Kidney capillary endothelial cell (primary cell): Measurements from ENCODE around the gene VAPA.
A peak's percentile ranks its signal among the peaks of the same experiment; 100 is the strongest.

Experiments
- DNase-seq: peaks from one replicate; pipeline ENCODE4 v3.0.0-alpha.2; 2018; ENCODE audit warnings: low spot score

The VAPA gene

GRCh38 chr18:9941103-9941502 is 27.3 kb downstream of the VAPA start:
- DNase-seq, result no peak

GRCh38 chr18:9941660-9942059 is 27.8 kb downstream of the VAPA start:
- no peak for DNase-seq

GRCh38 chr18:9943311-9943710 is 29.5 kb downstream of the VAPA start:
- DNase-seq, result no peak

DNA sequence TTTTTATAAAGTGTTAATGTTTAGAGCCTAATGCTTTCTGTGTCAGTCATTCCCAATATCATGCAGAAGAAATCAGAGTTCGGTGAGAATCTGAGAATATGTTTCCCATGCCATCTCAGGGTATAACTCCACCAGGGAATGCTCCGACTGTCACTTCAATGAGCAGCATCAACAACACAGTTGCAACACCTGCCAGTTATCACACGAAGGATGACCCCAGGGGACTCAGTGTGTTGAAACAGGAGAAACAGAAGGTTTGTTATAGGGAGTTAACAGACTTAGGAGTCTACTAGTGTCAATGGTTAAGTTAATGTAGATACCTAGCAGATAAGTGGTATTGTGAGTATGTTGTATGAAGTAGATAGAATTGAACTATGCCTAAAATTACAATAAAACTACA is 31.0 kb downstream of the VAPA start:
- DNase-seq, result no peak

DNA sequence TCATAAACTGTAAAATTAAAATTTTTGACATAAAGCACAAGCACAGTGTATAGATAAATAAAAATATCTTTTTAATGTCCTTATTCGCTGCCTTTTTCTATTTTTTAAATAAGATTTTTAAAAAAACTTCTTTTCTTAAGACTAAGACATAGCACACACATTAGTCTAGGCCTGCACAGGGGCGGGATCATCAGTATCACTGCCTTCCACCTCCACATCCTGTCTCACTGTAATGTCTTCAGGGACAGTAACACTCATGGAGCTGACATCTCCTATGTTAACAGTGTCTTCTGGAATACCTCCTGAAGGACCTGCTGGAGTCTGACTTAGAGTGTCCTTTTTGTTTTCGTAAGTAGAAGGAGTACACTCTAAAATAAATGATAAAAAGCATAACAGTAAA is 33.0 kb downstream of the VAPA start:
- DNase-seq, result no peak

- DNase-seq, result no peak
These were observed 33.4 kb downstream of the VAPA start for GRCh38 chr18:9947248-9947647.

DNA sequence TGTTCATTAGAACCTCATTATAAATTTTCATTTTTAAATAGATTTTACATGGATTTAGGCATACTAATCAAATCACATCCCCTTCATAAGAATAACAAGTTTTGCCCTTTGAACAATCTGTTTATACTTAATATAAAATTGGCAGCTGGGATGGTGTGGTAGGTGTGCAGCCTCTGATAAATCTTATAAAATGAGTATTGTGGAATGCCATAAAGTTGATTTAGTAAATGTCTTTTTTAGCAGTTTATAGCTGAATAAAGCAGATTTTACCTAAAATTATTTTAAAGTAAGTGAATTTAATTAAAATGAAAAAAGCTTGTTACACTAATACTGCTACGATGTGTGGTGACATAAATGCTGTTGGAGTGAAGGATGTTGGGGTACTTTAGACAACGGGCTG is 35.5 kb downstream of the VAPA start:
- DNase-seq, result no peak

- DNase-seq, result no peak
These were observed 36.0 kb downstream of the VAPA start for GRCh38 chr18:9949861-9950260.

DNA sequence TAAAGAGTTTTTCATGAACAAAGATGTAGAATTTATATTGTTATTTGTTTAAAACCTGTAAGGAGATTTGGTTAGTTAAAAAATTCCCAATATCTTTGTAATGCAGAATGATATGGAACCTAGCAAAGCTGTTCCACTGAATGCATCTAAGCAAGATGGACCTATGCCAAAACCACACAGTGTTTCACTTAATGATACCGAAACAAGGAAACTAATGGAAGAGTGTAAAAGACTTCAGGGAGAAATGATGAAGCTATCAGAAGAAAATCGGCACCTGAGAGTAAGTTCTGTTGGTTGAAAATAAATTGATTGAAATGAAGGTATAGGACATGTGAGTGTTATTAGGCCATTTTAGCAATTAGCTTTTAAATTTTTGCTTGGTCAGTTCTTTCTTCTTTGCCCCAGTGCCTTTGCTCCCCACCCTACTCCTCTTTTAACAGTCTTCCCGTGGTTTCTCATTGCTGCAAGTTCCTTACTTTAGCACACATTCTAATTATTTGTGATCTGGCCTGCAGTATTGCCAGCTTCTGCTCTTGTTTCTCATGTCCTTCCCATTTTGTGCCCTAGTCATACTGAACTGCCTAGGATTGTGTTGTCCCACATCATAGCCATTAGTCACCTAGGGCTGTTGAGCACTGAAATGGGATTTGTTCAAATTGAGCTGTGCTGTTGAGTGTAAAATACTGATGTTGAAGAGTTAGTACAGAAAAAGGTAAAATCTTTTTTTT is 36.6 kb downstream of the VAPA start:
- DNase-seq, result no peak

GRCh38 chr18:9951022-9951859 is 37.4 kb downstream of the VAPA start:
- DNase-seq, result peak; percentile 28

DNA sequence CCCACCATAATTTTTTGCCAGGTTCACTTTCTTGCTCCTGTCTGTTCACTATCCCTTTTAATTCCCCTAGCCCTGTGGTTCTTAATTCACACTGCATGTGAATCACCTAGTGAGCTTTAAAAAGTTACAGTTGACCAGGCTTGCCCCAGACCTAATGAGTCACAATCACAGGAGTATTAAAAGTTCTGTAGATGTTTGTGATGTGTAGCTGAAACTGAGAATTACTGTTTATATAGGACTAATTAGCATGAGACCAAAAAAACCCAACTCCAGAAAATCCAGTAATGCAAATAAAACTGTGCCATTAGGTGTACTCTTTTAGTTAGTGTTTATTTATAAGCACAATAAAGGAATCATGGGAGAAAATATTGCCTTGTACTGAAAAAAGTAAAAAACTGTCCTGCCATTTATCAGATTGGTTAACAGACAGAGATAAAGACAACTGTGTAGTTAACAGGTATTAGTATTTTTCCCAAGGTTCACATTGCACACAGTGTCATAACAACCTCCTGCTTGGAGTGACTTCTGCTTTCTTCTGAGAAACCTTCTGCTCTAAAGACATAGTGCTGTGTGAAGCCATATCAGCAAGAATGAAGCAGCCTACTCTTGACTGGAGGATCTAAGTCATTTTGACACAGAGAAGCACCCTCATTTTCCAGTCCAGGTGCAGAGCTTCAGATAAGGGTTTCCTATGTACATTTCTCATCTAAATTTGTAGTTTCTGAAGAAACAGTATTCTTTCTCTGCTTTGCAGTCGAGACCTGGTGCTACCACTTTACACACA is 39.0 kb downstream of the VAPA start:
- no peak for DNase-seq

- DNase-seq, result no peak
These were observed 45.1 kb downstream of the VAPA start for GRCh38 chr18:9958861-9959399.

DNA sequence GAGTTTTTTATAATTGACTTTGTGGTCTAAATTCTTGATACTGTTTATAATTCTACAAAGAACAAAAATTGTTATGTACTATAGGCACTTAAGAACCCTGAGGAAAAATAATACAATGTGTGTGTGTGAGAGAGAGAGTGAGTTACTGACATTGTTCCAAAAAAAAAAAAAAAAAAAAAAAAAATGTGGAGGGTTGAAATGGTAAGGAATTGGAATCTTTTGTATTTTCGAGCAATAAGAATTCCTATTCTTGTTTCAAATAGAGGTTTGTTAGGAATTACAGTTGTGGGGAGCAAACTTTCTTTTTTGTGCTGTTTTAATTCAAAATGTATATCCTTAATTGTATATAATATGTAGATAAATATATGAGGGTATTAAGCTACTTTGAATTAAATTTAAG is 45.7 kb downstream of the VAPA start:
- no peak for DNase-seq

- no peak for DNase-seq
These were observed 46.6 kb downstream of the VAPA start for GRCh38 chr18:9960258-9960904.

GRCh38 chr18:9961041-9961440 is 47.2 kb downstream of the VAPA start:
- DNase-seq, result no peak

GRCh38 chr18:9965711-9966624 is 52.2 kb downstream of the VAPA start:
- no peak for DNase-seq

- peak; percentile 38 for DNase-seq
These were observed 54.4 kb downstream of the VAPA start for GRCh38 chr18:9968081-9968848.

DNA sequence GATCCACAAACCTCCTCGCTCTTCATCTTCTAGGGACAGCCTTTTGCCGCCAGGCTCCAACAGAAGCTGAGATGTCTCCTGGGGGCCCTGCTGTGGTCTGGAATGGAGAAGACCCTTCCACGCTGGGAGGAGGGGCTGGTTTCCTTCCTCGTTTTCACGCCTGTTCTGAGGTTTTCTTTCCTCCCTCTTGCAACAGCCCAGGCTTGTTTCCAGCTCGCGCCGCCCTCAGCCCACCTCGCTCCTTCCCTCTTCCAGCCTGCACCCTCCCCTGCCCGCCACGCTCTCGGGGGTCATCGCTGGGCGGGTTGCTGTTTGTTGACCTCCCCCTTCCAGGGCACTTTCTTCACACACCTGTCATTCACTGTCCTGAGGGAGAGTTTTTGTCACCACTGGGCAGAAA is 55.4 kb downstream of the VAPA start:
- DNase-seq, result no peak

- peak; percentile 73 for DNase-seq
These were observed 57.6 kb downstream of the VAPA start for GRCh38 chr18:9971313-9971920.

- DNase-seq, result no peak
These were observed 59.7 kb downstream of the VAPA start for GRCh38 chr18:9973470-9973869.
